ENCODE data around the gene GABBR2. TPM values are rescaled to one million over a fixed set of nuclear protein-coding genes. Genes with fewer than 3 reads are reported as not detected.

The GABBR2 gene
- total RNA-seq, 3 donors from 2014 or later, result not detected

- H3K36me3 ChIP-seq, result no peaks in the 10 kb centered on the region
- H3K4me1 ChIP-seq, result no peaks in the 10 kb centered on the region
- DNase-seq (ENCODE audit: low spot score in 2 of 2), result no peak
- TF ChIP-seq POLR2A (IDR thresholded peaks at IDR 0.05) (no peak), POLR2AphosphoS5 (IDR thresholded peaks at IDR 0.05) (no peak), CTCF (IDR thresholded peaks at IDR 0.05) (no peak)
- H3K27ac ChIP-seq, result no peak overlapping the region
- intact Hi-C loops (cut with DNase I; ENCODE audit: low total_unique reads), result no loop called here
- H3K27me3 ChIP-seq, result no peaks in the 10 kb centered on the region
- H3K9me3 ChIP-seq, result no peaks in the 10 kb centered on the region
- H3K4me3 ChIP-seq, result no peak overlapping the region
Measured at GRCh38 chr9:98572054-98572627, 136.6 kb downstream of the GABBR2 start.

DNA sequence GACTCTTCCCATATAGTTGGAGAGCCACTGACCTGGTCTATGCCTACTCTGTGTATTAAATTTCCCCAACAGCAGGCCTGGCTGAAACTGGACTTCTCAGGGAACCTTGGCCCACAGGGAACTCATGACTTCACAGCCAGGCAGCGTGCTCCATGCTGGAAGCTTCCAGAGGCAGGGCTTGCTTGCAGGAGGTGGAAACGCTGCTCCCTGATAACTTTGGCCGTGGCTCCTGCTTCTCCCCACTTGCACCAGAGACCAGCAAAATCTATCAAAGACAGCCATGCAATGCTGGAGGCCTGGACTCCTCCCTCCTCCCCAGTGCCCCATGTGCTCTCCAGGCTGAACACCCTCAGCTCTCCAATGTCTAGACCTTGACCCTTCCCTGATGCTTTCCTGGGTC, 137.1 kb downstream of the GABBR2 start:
- Histone ChIP-seq H3K27ac (no peak overlapping the region), H3K36me3 (no peaks in the 10 kb centered on the region), H3K4me1 (no peaks in the 10 kb centered on the region), H3K4me3 (no peak overlapping the region), H3K9me3 (no peaks in the 10 kb centered on the region), H3K27me3 (no peaks in the 10 kb centered on the region)
- TF ChIP-seq CTCF (IDR thresholded peaks at IDR 0.05), result no peak
- TF ChIP-seq POLR2AphosphoS5 (IDR thresholded peaks at IDR 0.05), result no peak
- TF ChIP-seq POLR2A (IDR thresholded peaks at IDR 0.05), result no peak
- intact Hi-C loops (cut with DNase I; ENCODE audit: low total_unique reads), result no loop called here
- DNase-seq (ENCODE audit: low spot score in 2 of 2), result no peak

DNA sequence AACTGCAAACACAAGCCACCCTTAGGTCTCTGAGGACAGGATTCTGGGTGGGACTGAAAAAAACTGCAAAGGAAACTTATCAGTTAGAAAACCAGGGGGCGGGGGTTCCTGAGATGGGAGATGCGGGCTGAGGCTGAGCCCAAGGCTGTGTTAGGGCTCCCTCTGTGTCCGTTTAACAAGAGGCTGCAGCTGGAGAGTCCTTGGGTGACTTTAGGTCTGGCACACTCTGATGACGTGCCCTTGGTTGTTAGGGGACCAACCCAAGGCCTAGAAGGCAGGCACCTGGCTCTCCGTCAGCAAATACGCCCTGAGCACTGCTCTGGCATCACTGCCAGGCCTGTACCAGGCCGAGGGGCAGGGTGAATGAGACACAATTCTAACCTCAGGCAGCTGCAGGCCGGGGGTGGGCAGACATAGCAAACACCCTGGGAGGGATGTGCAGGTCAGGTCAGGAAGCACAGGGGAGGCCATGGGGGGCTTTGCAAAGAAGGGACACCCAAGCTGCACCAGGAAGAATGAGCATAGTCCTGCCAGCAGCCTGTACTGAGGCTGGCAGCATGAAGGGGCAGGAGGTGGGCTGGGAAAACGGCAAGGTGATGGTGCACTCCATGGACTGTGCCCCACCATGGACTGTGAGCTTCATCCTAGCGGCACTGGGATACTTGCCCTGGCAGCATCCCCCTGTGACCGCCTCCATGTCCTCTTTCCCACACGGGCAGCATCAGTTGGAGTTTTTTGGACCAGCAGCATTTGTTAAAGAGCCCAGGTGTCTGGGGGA, 137.9 kb downstream of the GABBR2 start:
- no peak for TF ChIP-seq CTCF (IDR thresholded peaks at IDR 0.05)
- no peak for TF ChIP-seq POLR2A (IDR thresholded peaks at IDR 0.05)
- no peak for TF ChIP-seq POLR2AphosphoS5 (IDR thresholded peaks at IDR 0.05)
- no peaks in the 10 kb centered on the region for H3K4me1 ChIP-seq
- H3K27ac ChIP-seq, result no peak overlapping the region
- H3K9me3 ChIP-seq, result no peaks in the 10 kb centered on the region
- no peaks in the 10 kb centered on the region for H3K27me3 ChIP-seq
- no peak overlapping the region for H3K4me3 ChIP-seq
- no peaks in the 10 kb centered on the region for H3K36me3 ChIP-seq
- DNase-seq (ENCODE audit: low spot score in 2 of 2), result no peak
- intact Hi-C loops (cut with DNase I; ENCODE audit: low total_unique reads), result no loop called here

GRCh38 chr9:98570055-98570454, 138.7 kb downstream of the GABBR2 start:
- no peak for DNase-seq (ENCODE audit: low spot score in 2 of 2)
- no peaks in the 10 kb centered on the region for H3K36me3 ChIP-seq
- intact Hi-C loops (cut with DNase I; ENCODE audit: low total_unique reads), result no loop called here

More at GRCh38 chr9:98570055-98570454, 138.7 kb downstream of the GABBR2 start:
- Histone ChIP-seq H3K4me3 (no peak overlapping the region), H3K4me1 (no peaks in the 10 kb centered on the region), H3K9me3 (no peaks in the 10 kb centered on the region), H3K27ac (no peak overlapping the region), H3K27me3 (no peaks in the 10 kb centered on the region)
- TF ChIP-seq POLR2AphosphoS5 (IDR thresholded peaks at IDR 0.05) (no peak), CTCF (IDR thresholded peaks at IDR 0.05) (no peak), POLR2A (IDR thresholded peaks at IDR 0.05) (no peak)

Data from breast epithelium (tissue), 4 donors.